Stimulated activated CD8-positive, alpha-beta memory T cell treated with anti-CD3 and anti-CD28 coated beads, Interleukin-15, amount 100 ng/mL, for 1 hour (primary cell): Measurements from ENCODE around the gene EDARADD.

ENCODE experiments used
- DNase-seq: peaks from one replicate; pipeline ENCODE4 v3.0.0-alpha.2; 2020; ENCODE audit warnings: low read depth

EDARADD gene

GRCh38 chr1:236394879-236395229, 768 bp downstream of the EDARADD start:
- no peak for DNase-seq

DNA sequence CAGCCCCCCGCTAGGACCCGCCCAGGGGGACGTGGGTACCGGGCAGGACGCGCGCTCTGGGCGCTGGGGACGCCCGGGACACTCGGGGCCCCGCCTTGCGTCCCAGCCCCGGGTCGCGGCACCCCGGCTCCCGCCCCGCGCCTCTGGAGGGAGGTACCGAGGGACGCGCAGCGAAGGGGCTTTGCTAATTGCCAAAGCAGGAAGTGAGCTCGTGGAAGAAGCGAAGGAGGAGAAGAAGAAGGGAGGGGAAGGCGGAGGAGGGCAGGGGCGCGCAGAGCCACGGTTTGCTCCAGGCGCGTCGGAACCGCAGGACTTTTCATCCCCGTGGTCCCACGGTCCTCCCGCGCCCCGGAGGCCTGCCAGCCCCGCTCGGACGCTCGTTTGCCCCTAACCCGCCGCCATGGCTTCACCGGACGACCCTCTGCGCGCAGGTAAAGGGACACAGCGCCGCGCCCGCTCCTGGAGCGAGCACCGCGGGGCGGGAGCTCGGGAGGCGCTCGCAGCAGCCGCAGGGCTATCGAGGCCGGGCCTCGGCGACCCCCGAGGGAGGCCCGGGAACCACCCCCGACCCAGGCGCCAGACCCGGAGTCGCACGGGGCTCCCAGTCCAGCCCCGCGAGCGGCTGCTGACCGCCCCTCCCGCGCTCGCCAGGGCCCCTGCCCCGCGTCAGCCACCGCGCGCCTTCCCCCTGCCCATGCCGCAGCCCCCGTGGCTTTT, 1.3 kb downstream of the EDARADD start:
- no peak for DNase-seq

GRCh38 chr1:236395947-236396664, 2.0 kb downstream of the EDARADD start:
- no peak for DNase-seq

DNA sequence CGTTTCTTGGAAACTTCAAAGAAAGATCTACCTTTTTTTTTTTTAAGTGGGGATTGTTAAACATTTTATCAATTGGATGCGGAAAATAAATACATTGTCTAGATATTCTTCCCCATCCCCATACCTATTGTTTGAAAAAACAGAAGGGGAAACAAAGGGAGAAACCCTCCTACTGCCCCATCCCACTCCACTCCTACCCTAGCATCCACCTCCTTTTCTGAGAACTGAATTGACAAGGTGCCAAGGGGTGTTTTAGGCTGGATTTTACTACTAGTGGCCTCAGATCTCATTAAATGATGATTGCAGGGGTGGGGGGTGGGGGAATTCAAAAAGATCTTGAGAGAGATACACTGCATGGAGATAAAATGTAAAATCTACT, 2.6 kb downstream of the EDARADD start:
- DNase-seq = no peak

GRCh38 chr1:236397173-236397759, 3.2 kb downstream of the EDARADD start:
- no peak for DNase-seq

DNA sequence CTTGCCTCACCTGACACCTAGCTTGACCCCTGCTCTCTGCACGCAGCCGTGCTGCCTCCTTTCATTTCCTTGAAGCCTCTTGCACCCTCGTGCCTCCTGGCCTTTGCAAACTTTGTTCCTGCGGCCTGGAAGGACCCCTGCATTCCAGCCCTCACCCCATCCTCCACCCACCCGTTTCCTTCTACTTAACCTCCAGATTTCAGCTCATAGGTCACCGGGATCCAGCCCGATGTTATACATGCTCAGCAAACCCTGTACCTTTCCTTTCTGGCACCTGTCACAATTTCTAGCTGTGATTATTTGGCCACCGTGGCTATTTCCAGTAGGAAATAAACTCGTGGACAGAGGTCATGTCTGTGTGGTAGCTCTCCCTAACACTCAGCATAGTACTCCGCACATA, 4.5 kb downstream of the EDARADD start:
- DNase-seq = no peak

GRCh38 chr1:236400061-236400603, 6.0 kb downstream of the EDARADD start:
- no peak for DNase-seq

DNA sequence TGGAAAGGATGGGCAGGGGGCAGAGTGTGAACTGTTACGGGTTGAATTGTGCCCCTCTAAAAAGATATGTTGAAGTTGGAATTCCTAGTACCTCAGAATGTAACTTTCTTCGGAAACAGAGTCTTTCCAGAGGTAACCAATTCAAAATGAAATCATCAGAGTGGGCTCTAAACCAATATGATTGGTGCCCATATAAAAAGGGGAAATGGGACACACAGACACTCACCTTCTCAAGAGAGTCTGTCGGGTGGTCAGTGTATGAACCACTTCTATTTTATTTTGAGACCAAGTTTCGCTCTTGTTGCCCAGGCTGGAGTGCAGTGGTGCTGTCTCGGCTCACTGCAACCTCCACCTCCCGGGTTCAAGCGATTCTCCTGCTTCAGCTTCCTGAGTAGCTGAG, 7.6 kb downstream of the EDARADD start:
- no peak for DNase-seq

GRCh38 chr1:236403905-236404696, 10.0 kb downstream of the EDARADD start:
- no peak for DNase-seq

DNA sequence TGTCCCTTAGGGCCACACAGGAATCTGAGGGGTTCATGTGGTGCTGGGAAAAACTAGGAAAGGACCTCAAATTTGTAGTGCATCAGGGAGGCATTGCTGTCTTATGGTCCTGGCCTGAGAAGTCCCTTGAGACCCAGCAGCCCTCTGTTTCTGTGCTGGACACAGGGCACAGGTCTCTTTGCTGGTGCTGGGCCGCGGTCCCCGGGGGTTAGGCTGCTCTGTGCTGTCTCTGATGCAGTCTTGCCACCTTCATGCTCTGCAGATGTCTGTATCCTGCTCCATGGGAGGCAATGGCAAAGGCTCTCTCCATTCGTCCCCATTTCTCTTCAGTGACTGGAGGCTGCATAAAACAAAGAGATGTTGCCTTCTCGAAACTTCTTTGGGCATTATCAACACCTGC, 13.0 kb downstream of the EDARADD start:
- no peak for DNase-seq

- DNase-seq = no peak
These were observed 19.6 kb downstream of the EDARADD start for GRCh38 chr1:236413688-236414087.

GRCh38 chr1:236416165-236416564, 22.1 kb downstream of the EDARADD start:
- DNase-seq = no peak

- no peak for DNase-seq
These were observed 23.2 kb downstream of the EDARADD start for GRCh38 chr1:236417336-236417735.

- DNase-seq = no peak
These were observed 25.4 kb downstream of the EDARADD start for GRCh38 chr1:236419502-236419901.

- no peak for DNase-seq
These were observed 26.9 kb downstream of the EDARADD start for GRCh38 chr1:236421022-236421421.

DNA sequence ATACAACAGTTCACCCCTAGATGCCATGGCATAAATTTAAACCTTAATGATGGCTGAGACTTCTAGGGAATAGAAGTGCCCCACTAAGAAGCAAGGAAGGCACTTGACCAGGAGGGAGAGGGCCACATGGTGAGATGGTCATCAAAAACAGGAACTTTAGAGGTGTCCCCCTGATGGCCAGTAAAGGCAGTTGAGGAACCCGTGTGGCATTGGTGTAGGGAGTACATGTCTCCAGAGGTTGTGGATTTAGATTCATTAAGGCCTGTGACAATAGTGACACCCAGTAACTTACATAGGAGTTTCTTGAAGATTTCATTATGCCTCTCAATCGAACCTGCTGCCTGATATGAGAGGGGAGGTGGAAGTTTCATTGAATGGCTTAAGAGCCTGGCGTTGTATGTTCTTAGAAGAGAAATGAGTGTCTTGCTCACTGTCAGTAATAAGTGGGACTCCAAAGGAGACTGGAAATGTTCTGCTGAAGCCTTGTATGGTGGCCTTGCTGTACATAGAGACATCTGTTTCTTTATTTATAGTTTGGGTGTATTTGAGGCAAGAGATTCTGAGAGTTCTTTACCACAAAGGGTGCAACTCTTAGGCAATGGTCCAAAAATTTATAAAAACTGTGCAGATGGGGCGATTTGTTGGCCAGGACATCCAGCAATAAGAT, 27.9 kb downstream of the EDARADD start:
- DNase-seq = no peak

DNA sequence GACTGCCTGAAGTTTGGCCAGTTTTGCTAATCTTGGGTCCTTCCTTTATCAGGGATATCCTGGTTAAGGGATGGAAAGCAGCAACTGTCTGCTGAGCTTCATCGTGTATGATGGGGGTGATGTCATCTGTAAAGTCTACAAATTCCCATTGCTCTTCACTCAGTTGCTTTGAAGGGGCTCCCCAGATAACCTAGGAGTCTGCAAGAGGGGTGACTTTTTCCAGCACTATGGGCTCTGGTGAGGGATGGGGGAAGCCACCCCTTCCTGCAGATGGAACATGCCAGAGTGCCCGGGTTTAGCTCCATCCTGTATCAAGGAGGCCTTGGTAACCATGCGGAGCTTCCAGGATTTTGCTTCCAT, 28.4 kb downstream of the EDARADD start:
- no peak for DNase-seq

GRCh38 chr1:236425031-236425663, 31.1 kb downstream of the EDARADD start:
- no peak for DNase-seq

DNA sequence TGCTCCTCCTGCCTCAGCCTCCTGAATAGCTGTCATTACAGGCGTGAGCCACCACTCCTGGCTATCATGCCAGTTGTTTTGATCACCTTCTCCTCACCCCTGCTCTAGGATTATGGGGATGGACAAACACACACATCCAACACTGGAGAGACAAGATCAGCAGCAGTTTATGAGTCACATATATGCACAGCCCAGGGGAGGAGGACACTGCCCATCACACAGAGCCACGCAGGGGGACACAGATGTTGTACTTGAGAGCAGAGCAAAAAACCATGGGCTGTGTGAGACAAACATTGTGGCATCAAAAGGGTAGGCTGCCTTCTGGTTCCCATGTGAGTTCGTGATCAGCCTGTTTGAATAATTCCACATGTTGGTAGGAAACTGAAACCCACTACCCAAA, 32.1 kb downstream of the EDARADD start:
- no peak for DNase-seq

DNA sequence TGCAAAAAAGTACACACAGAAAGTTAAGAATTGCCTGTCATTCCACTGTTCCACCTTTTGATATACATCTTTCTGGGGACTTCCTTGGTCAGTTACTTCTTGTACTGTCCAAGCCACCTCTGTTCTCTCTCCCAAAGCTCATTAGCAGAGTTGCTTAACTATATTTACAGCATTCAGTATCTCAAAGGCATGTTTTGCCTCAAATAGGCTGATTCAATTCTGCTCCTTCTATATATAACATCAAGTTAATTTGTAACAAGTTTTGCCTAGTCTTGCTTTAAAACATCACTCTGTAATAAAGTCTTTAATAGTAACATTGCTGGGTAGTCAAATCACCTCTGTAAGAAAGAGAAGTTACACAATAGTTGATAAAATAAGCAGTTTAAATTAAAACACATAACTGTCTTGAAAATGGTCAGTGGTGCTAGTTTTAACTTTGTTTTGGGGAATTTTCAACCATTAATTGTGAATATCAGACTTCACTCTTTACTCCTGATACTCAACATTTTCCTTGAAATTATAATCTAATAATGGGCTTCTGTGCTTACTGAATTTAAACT, 35.7 kb downstream of the EDARADD start:
- no peak for DNase-seq

DNA sequence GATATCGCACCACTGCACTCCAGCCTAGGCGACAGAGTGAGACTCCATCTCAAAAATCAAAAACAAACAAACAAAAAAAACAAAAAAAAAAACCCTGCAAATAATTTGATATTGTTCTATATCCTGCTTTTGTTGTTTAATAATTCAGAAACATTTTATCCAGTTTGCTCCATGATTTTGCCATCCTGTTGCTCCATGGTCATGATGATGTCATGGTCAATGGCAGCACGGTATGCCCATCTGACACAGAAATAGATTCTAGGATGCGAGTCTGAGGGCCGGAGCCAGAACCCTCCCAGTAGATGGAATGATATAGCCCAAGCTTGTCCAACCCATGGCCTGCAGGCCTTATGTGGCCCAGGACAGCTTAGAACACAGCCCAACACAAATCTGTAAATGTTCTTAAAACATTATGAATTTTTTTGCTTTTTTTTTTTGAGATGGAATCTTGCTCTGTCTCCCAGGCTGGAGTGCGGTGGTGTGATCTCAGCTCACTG, 39.8 kb downstream of the EDARADD start:
- no peak for DNase-seq
